Body of pancreas (tissue), 4 donors: ENCODE measurements around the gene SYN1. TPM values are rescaled to one million over a fixed set of nuclear protein-coding genes. Genes with fewer than 3 reads are reported as not detected.

ENCODE experiments used
- ATAC-seq: fragments of 150-250 bp; one replicate; pipeline ENCODE4 v1.9.1; 2016
- DNase-seq, 4 donors: peaks; one replicate each; pipeline ENCODE4 v3.0.0-alpha.2; 2019
- H3K27ac ChIP-seq, 4 donors: fragments of 200-600 bp; sonication (generic); 1 replicate in 3 of 4; 2 replicates in 1 of 4; pipeline versions ENCODE4 v1.5.1 to v1.6.1; 2016 to 2019; ENCODE audit warnings: mild to moderate bottlenecking in 1 of 4, mixed read lengths in 1 of 4, moderate library complexity in 1 of 4
- H3K27me3 ChIP-seq, 2 donors: fragments of 200-600 bp; sonication (generic); one replicate each; pipeline ENCODE4 v1.6.0; 2016; ENCODE audit warnings: mild to moderate bottlenecking in 1 of 2
- H3K36me3 ChIP-seq, 2 donors: fragments of 200-600 bp; sonication (generic); replicated peaks in 1 of 2; 2 replicates each; pipeline ENCODE4 v1.5.1; 2016; ENCODE audit warnings: low read depth in 2 of 2; ENCODE audit not compliant: insufficient read depth in 1 of 2
- H3K4me1 ChIP-seq: fragments of 200-600 bp; sonication (generic); one replicate; pipeline ENCODE4 v1.6.0; 2016
- H3K4me3 ChIP-seq, 2 donors: fragments of 200-600 bp; sonication (generic); 1 replicate in 1 of 2; 2 replicates in 1 of 2; pipeline ENCODE4 v1.5.1; 2016 to 2019
- H3K9me3 ChIP-seq, 3 donors: fragments of 200-600 bp; sonication (generic); 1 replicate in 2 of 3; 2 replicates in 1 of 3; pipeline ENCODE4 v1.5.1; 2016
- POLR2A ChIP-seq, 3 donors: fragments of 450-650 bp; IDR thresholded peaks; one replicate each; pipeline ENCODE4 v1.6.1; 2016; ENCODE audit warnings: antibody characterized with exemption in 3 of 3, mild to moderate bottlenecking in 2 of 3
- WGBS, 2 donors: methylation state at CpG; one replicate each; pipeline ENCODE4 v1.1.5; 2017; 5-methylcytosine and 5-hydroxymethylcytosine counted together
- intact Hi-C: fragments of 100-400 bp; cut with DNase I; formaldehyde crosslinking; loops from one replicate; pipeline ENCODE4 v1.15.1; 2023
- total RNA-seq, 2 donors: library from RNA; depleted of rRNA; stranded (reverse); fragments of >200 nt; gene quantifications; one replicate each; pipeline ENCODE4 v1.1.0, GENCODE V29; 2016
- TF ChIP-seq, protein P1 (sequence below), 7 experiments: fragments of 450-650 bp in 4 of 7; fragments of 200-600 bp in 3 of 7; sonication (generic) in 3 of 7; IDR thresholded peaks; one replicate each; pipeline ENCODE4 v1.5.1; 2016 to 2019; ENCODE audit warnings: antibody characterized with exemption in 7 of 7

Gene SYN1
- total RNA-seq, 2 donors from 2014 or later = 0.26 to 4.0 TPM

DNA sequence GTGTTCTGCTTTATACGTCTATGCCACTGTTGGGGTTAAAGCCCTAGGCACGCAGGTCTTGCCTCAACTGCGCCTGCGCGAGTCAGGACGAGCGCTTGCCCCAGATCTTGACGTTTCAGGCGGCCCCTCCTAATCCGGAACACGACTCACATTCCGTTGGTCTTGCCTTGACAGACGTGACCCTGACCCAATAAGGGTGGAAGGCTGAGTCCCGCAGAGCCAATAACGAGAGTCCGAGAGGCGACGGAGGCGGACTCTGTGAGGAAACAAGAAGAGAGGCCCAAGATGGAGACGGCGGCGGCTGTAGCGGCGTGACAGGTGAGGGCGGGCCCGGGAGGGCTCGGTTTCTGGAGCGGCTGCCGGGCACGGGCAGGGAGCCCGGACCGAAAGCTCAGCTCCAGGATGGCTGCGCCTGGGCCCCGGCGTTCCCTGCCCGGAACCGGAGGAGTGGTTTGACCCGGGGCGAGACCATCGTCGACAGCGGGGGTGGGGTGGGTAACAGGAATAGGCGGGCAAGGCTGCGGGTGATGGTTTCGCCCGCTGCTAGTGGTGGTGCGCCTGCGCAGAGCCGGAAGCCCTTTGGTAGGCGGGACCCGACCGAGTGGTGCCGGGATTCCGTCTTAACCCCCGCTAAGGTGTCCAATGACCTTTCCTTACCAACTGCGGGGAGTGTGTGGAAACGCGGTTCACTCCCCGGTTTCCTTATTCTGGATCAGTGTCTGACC, 58.6 kb downstream of the SYN1 start, which contains the start of gene ARAF:
Gene ARAF (plus strand): TSS at position 272 of the 725 bp plus-strand sequence. CDS start 1,763 bp downstream, outside the sequence.
- H3K9me3 ChIP-seq = no peaks in the 10 kb centered on the region
- H3K36me3 ChIP-seq = no peaks in the 10 kb centered on the region
- peak within 1 kb of the TSS; percentile 23 to 50 for H3K4me3 ChIP-seq
- H3K27me3 ChIP-seq = no peaks in the 10 kb centered on the region
- H3K27ac ChIP-seq = peak within 1 kb of the TSS; percentile 79 to 97 (median 93)
- peak; percentile 93 for ATAC-seq
- 0% methylated on average over 13 to 39 of the region's 59 CpGs for WGBS, 2 donors
- peaks cover 35% of the 10 kb centered on the region for H3K4me1 ChIP-seq
- peak; percentile 9 to 70 (median 64) for TF ChIP-seq POLR2A (IDR thresholded peaks at IDR 0.05)
- TF ChIP-seq, protein P1, sequence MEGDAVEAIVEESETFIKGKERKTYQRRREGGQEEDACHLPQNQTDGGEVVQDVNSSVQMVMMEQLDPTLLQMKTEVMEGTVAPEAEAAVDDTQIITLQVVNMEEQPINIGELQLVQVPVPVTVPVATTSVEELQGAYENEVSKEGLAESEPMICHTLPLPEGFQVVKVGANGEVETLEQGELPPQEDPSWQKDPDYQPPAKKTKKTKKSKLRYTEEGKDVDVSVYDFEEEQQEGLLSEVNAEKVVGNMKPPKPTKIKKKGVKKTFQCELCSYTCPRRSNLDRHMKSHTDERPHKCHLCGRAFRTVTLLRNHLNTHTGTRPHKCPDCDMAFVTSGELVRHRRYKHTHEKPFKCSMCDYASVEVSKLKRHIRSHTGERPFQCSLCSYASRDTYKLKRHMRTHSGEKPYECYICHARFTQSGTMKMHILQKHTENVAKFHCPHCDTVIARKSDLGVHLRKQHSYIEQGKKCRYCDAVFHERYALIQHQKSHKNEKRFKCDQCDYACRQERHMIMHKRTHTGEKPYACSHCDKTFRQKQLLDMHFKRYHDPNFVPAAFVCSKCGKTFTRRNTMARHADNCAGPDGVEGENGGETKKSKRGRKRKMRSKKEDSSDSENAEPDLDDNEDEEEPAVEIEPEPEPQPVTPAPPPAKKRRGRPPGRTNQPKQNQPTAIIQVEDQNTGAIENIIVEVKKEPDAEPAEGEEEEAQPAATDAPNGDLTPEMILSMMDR (IDR thresholded peaks at IDR 0.05) = no peak
- intact Hi-C loops = no loop called here
- peak; percentile 97 to 99 (median 98) for DNase-seq

DNA sequence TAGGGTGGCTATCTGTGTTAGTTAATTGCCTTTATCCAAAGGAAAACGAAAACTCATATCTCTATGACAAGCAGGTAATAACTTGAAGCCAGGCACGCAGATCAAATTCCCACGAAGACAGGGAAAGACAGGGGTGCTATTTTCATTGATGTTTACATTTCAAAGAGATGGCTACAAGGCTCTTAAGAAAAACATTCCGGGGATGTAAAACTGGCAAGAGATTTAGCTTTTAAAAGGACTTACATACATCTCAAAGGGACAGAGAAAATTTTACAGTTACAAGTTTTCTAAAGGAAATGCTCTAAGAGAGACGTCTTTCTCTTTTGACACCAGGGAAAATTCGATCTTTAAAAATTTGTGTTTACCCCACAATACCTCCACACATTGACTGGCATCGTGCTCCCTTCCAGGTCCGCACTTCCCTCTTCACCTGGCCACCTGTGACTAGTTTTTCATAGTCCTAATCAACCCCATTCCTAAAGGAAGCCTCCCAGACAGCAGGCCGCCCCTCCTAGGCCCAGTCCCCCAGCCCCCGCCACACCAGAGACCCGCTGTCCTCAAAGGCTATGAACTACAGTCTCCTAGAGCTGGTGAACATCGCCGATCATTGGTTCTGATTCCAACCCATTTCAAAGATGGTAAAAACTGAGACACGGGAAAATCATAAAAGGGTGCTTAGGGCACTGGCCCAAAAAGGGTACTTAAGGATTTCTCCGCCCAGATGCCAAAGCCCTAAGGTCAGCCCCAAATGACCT, 59.3 kb downstream of the SYN1 start:
- peak overlapping the region; percentile 79 to 97 (median 93) for H3K27ac ChIP-seq
- intact Hi-C loops = no loop called here
- H3K4me1 ChIP-seq = peaks cover 35% of the 10 kb centered on the region
- no peaks in the 10 kb centered on the region for H3K36me3 ChIP-seq
- ATAC-seq (no peak), DNase-seq (no peak)
- H3K27me3 ChIP-seq = no peaks in the 10 kb centered on the region
- no peak overlapping the region for H3K4me3 ChIP-seq
- WGBS, 2 donors = 3 to 4% methylated on average over 14 to 15 of the region's 15 CpGs
- TF ChIP-seq, protein P1 (IDR thresholded peaks at IDR 0.05) = no peak
- TF ChIP-seq POLR2A (IDR thresholded peaks at IDR 0.05) = no peak
- H3K9me3 ChIP-seq = no peaks in the 10 kb centered on the region

DNA sequence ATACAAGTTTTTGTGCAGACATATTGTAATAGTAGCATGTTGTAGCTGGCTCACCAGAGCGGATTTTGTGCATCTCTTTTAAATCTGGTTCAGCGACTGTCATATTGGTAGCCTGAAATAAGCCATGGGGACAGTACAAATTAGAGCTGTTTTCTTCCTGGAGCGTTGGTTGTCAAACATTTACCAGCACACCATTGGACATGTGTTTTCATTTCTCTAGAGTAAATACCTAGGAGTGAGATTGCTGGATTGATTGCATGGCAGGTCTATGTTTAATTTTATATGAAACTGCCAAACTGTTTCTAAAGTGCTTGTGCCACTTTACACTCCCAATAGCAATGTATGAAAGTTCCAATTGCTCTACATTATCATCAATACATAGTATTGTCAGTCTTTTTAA, 61.2 kb downstream of the SYN1 start:
- no peaks in the 10 kb centered on the region for H3K36me3 ChIP-seq
- no peaks in the 10 kb centered on the region for H3K9me3 ChIP-seq
- no peak for ATAC-seq
- H3K27ac ChIP-seq = peak overlapping the region in 3 of 4 donors; percentile 0 to 97 (median 57)
- H3K27me3 ChIP-seq = no peaks in the 10 kb centered on the region
- intact Hi-C loops = no loop called here
- no peak overlapping the region for H3K4me3 ChIP-seq
- H3K4me1 ChIP-seq = peaks cover 38% of the 10 kb centered on the region
- no peak for DNase-seq
- WGBS, 2 donors = 11 to 13% methylated on average over 3 of the region's 3 CpGs
- TF ChIP-seq, protein P1 (IDR thresholded peaks at IDR 0.05) = no peak
- TF ChIP-seq POLR2A (IDR thresholded peaks at IDR 0.05) = no peak

DNA sequence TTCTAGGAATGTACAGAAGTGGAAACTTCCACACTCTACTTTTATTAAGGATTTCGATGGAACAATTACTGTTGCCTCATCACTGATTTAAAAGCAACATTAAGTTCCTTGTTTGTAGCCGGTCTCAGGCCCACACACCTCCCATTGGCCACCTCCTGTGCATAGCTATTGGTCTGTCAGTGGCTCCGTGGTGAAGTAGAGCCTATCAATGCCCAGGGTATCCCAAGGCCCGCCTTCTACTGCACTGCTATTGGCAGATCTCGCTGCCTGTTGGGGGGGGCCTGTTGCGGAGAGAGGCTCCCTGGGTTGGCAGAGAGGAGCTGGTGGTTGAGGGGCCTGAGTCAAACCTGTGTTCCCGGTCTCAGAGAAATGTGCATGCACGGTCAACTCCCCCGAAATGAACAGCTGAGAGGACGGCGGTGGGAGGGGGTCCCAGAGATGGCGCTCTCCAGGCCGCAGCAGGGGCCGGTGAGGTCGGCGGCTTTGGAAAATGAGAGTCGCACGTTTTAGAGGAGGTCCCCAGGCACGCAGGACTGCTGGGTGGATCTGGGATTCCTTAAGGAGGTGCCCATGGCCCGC, 63.5 kb downstream of the SYN1 start:
- Histone ChIP-seq H3K4me1 (peaks cover 26% of the 10 kb centered on the region), H3K27ac (peak overlapping the region; percentile 67 to 90 (median 88)), H3K9me3 (no peaks in the 10 kb centered on the region), H3K27me3 (no peaks in the 10 kb centered on the region), H3K36me3 (no peaks in the 10 kb centered on the region), H3K4me3 (no peak overlapping the region)
- intact Hi-C loops = no loop called here
- DNase-seq (peak; percentile 89 to 95 (median 92)), ATAC-seq (peak; percentile 91)
- 1 to 7% methylated on average over 3 to 16 of the region's 20 CpGs for WGBS, 2 donors
- peak; percentile 34 to 83 (median 79) for TF ChIP-seq POLR2A (IDR thresholded peaks at IDR 0.05)
- TF ChIP-seq, protein P1 (IDR thresholded peaks at IDR 0.05) = no peak
